Suppressor macrophage treated with lipopolysaccharide for 4 hours (primary cell): ENCODE results near the gene JAGN1.
"Not testable (repeated sequence)": the region's sequence is repeated elsewhere in the genome, so short reads cannot be mapped to it uniquely, and the experiment has no call there.

Experiments used
- DNase-seq: peaks from one replicate; pipeline ENCODE4 v3.0.0-alpha.2; 2020

Gene JAGN1

GRCh38 chr3:9890249-9891071 is at the start of gene JAGN1:
Gene JAGN1 (plus strand): TSS chr3:9890610. CDS start chr3:9890723, 113 bp downstream.
- peak; percentile 96 for DNase-seq

GRCh38 chr3:9841015-9841414 is 49.4 kb upstream of the JAGN1 start:
- no peak for DNase-seq

GRCh38 chr3:9843715-9844438 is 46.5 kb upstream of the JAGN1 start, which contains the start of gene RPUSD3:
Gene RPUSD3 (minus strand): TSS chr3:9844008. CDS start chr3:9843990, 18 bp downstream.
- DNase-seq, result peak; percentile 99

- DNase-seq, result no peak
Observed at GRCh38 chr3:9846231-9846630, 44.2 kb upstream of the JAGN1 start.

GRCh38 chr3:9846931-9847488 is 43.4 kb upstream of the JAGN1 start:
- DNase-seq, result no peak

GRCh38 chr3:9847870-9848269 is 42.5 kb upstream of the JAGN1 start:
- DNase-seq, result not testable (repeated sequence)

GRCh38 chr3:9848860-9849259 is 41.5 kb upstream of the JAGN1 start:
- DNase-seq, result peak; percentile 36

- not testable (repeated sequence) for DNase-seq
Observed at GRCh38 chr3:9851383-9851782, 39.0 kb upstream of the JAGN1 start.

GRCh38 chr3:9851926-9852325 is 38.5 kb upstream of the JAGN1 start:
- not testable (repeated sequence) for DNase-seq

- no peak for DNase-seq
Observed at GRCh38 chr3:9852528-9852927, 37.9 kb upstream of the JAGN1 start.

GRCh38 chr3:9854291-9854940 is 36.0 kb upstream of the JAGN1 start:
- DNase-seq, result not testable (repeated sequence)

GRCh38 chr3:9855594-9855993 is 34.8 kb upstream of the JAGN1 start:
- no peak for DNase-seq

GRCh38 chr3:9859530-9860025 is 30.8 kb upstream of the JAGN1 start:
- no peak for DNase-seq

GRCh38 chr3:9861201-9861600 is 29.2 kb upstream of the JAGN1 start:
- DNase-seq, result no peak

GRCh38 chr3:9861626-9862130 is 28.7 kb upstream of the JAGN1 start:
- DNase-seq, result no peak

GRCh38 chr3:9862391-9863057 is 27.9 kb upstream of the JAGN1 start:
- peak; percentile 41 for DNase-seq

GRCh38 chr3:9863058-9863772 is 27.2 kb upstream of the JAGN1 start:
- no peak for DNase-seq

GRCh38 chr3:9864200-9864927 is 26.0 kb upstream of the JAGN1 start:
- DNase-seq, result peak; percentile 71

- not testable (repeated sequence) for DNase-seq
Observed at GRCh38 chr3:9865125-9865637, 25.2 kb upstream of the JAGN1 start.

- DNase-seq, result no peak
Observed at GRCh38 chr3:9866639-9867038, 23.8 kb upstream of the JAGN1 start.
